T-helper 2 cell treated with Interferon-gamma antibody and Interleukin-4, amounts not matched to agents 5 μg/mL and 100 μg/mL, for 36 hours (primary cell): ENCODE results near the gene DGCR8.

ENCODE experiments used
- DNase-seq: peaks from one replicate; pipeline ENCODE4 v3.0.0; 2021; ENCODE audit warnings: low spot score
- H3K27ac Mint-ChIP-seq: one replicate; pipeline ENCODE4 v1.8.0; 2021; ENCODE audit warnings: mild to moderate bottlenecking, mixed read lengths
- H3K27me3 Mint-ChIP-seq: one replicate; pipeline ENCODE4 v1.8.0; 2021; ENCODE audit warnings: low read depth, mixed read lengths
- H3K36me3 Mint-ChIP-seq: one replicate; pipeline ENCODE4 v1.8.0; 2021; ENCODE audit warnings: low read depth, mixed read lengths
- H3K4me1 Mint-ChIP-seq: one replicate; pipeline ENCODE4 v1.8.0; 2021; ENCODE audit warnings: low read depth, mixed read lengths
- H3K4me3 Mint-ChIP-seq: one replicate; pipeline ENCODE4 v1.8.0; 2022; ENCODE audit warnings: mild to moderate bottlenecking, moderate library complexity, mixed read lengths
- H3K9me3 Mint-ChIP-seq: one replicate; pipeline ENCODE4 v1.8.0; 2021; ENCODE audit warnings: mixed read lengths

DGCR8 gene

GRCh38 chr22:20099099-20099711 lies 19.2 kb downstream of the DGCR8 start:
- peaks cover 66% of the 10 kb centered on the region for H3K36me3 Mint-ChIP-seq
- DNase-seq = no peak
- peaks cover 42% of the 10 kb centered on the region for H3K4me1 Mint-ChIP-seq
- H3K4me3 Mint-ChIP-seq = peak overlapping the region; percentile 81
- H3K27ac Mint-ChIP-seq = peak overlapping the region; percentile 96
- no peaks in the 10 kb centered on the region for H3K9me3 Mint-ChIP-seq
- no peaks in the 10 kb centered on the region for H3K27me3 Mint-ChIP-seq

GRCh38 chr22:20101638-20102037 lies 21.6 kb downstream of the DGCR8 start:
- peak overlapping the region; percentile 41 for H3K27ac Mint-ChIP-seq
- H3K4me1 Mint-ChIP-seq = peaks cover 38% of the 10 kb centered on the region
- peaks cover 52% of the 10 kb centered on the region for H3K36me3 Mint-ChIP-seq
- H3K9me3 Mint-ChIP-seq = no peaks in the 10 kb centered on the region
- no peaks in the 10 kb centered on the region for H3K27me3 Mint-ChIP-seq
- no peak overlapping the region for H3K4me3 Mint-ChIP-seq
- DNase-seq = no peak

GRCh38 chr22:20102203-20102780 lies 22.3 kb downstream of the DGCR8 start:
- Mint-ChIP-seq H3K4me3 (no peak overlapping the region), H3K27ac (peak overlapping the region; percentile 58), H3K27me3 (no peaks in the 10 kb centered on the region), H3K4me1 (peaks cover 35% of the 10 kb centered on the region), H3K36me3 (peaks cover 52% of the 10 kb centered on the region), H3K9me3 (no peaks in the 10 kb centered on the region)
- no peak for DNase-seq

- no peaks in the 10 kb centered on the region for H3K27me3 Mint-ChIP-seq
- DNase-seq = no peak
- H3K36me3 Mint-ChIP-seq = peaks cover 35% of the 10 kb centered on the region
- H3K9me3 Mint-ChIP-seq = no peaks in the 10 kb centered on the region
- no peak overlapping the region for H3K27ac Mint-ChIP-seq
- H3K4me1 Mint-ChIP-seq = peaks cover 14% of the 10 kb centered on the region
- H3K4me3 Mint-ChIP-seq = no peak overlapping the region
Observed at GRCh38 chr22:20105456-20106204, 25.6 kb downstream of the DGCR8 start.

- peaks cover 38% of the 10 kb centered on the region for H3K36me3 Mint-ChIP-seq
- H3K27me3 Mint-ChIP-seq = no peaks in the 10 kb centered on the region
- no peaks in the 10 kb centered on the region for H3K9me3 Mint-ChIP-seq
- H3K27ac Mint-ChIP-seq = no peak overlapping the region
- peaks cover 12% of the 10 kb centered on the region for H3K4me1 Mint-ChIP-seq
- H3K4me3 Mint-ChIP-seq = no peak overlapping the region
- DNase-seq = no peak
Observed at GRCh38 chr22:20106205-20106848, 26.3 kb downstream of the DGCR8 start.

- Mint-ChIP-seq H3K27me3 (no peaks in the 10 kb centered on the region), H3K4me1 (peaks cover 11% of the 10 kb centered on the region), H3K9me3 (no peaks in the 10 kb centered on the region), H3K36me3 (peaks cover 38% of the 10 kb centered on the region), H3K27ac (no peak overlapping the region), H3K4me3 (no peak overlapping the region)
- DNase-seq = no peak
Observed at GRCh38 chr22:20106849-20107237, 26.8 kb downstream of the DGCR8 start.

GRCh38 chr22:20107471-20107901 lies 27.4 kb downstream of the DGCR8 start:
- peaks cover 6% of the 10 kb centered on the region for H3K4me1 Mint-ChIP-seq
- H3K27me3 Mint-ChIP-seq = no peaks in the 10 kb centered on the region
- DNase-seq = no peak
- H3K36me3 Mint-ChIP-seq = peaks cover 37% of the 10 kb centered on the region
- no peak overlapping the region for H3K4me3 Mint-ChIP-seq
- peak overlapping the region; percentile 47 for H3K27ac Mint-ChIP-seq
- H3K9me3 Mint-ChIP-seq = no peaks in the 10 kb centered on the region

GRCh38 chr22:20107951-20108756 lies 28.1 kb downstream of the DGCR8 start:
- peaks cover 4% of the 10 kb centered on the region for H3K4me1 Mint-ChIP-seq
- no peak overlapping the region for H3K4me3 Mint-ChIP-seq
- H3K27me3 Mint-ChIP-seq = no peaks in the 10 kb centered on the region
- no peak for DNase-seq
- H3K27ac Mint-ChIP-seq = peak overlapping the region; percentile 47
- no peaks in the 10 kb centered on the region for H3K9me3 Mint-ChIP-seq
- H3K36me3 Mint-ChIP-seq = peaks cover 35% of the 10 kb centered on the region

GRCh38 chr22:20108757-20109230 lies 28.8 kb downstream of the DGCR8 start:
- Mint-ChIP-seq H3K9me3 (no peaks in the 10 kb centered on the region), H3K27ac (no peak overlapping the region), H3K36me3 (peaks cover 32% of the 10 kb centered on the region), H3K4me1 (peaks cover 4% of the 10 kb centered on the region), H3K27me3 (no peaks in the 10 kb centered on the region), H3K4me3 (no peak overlapping the region)
- no peak for DNase-seq

GRCh38 chr22:20109411-20110358 lies 29.6 kb downstream of the DGCR8 start:
- H3K27ac Mint-ChIP-seq = no peak overlapping the region
- DNase-seq = no peak
- no peaks in the 10 kb centered on the region for H3K9me3 Mint-ChIP-seq
- peaks cover 4% of the 10 kb centered on the region for H3K4me1 Mint-ChIP-seq
- H3K36me3 Mint-ChIP-seq = peaks cover 38% of the 10 kb centered on the region
- no peak overlapping the region for H3K4me3 Mint-ChIP-seq
- no peaks in the 10 kb centered on the region for H3K27me3 Mint-ChIP-seq

- Mint-ChIP-seq H3K27me3 (no peaks in the 10 kb centered on the region), H3K4me3 (no peak overlapping the region), H3K27ac (peak overlapping the region; percentile 65), H3K36me3 (peaks cover 39% of the 10 kb centered on the region), H3K4me1 (peaks cover 7% of the 10 kb centered on the region), H3K9me3 (no peaks in the 10 kb centered on the region)
- no peak for DNase-seq
Observed at GRCh38 chr22:20110359-20110985, 30.4 kb downstream of the DGCR8 start.

- Mint-ChIP-seq H3K4me1 (peaks cover 7% of the 10 kb centered on the region), H3K4me3 (no peak overlapping the region), H3K9me3 (no peaks in the 10 kb centered on the region), H3K27ac (peak overlapping the region; percentile 65), H3K36me3 (peaks cover 39% of the 10 kb centered on the region), H3K27me3 (no peaks in the 10 kb centered on the region)
- peak; percentile 36 for DNase-seq
Observed at GRCh38 chr22:20111045-20111688, 31.1 kb downstream of the DGCR8 start.
